B cell (primary cell): ENCODE results near the gene EMILIN3.

Experiments
- EZH2 ChIP-seq: IDR thresholded peaks from 2 replicates; pipeline ENCODE4 v1.6.1; 2012; ENCODE audit warnings: borderline replicate concordance, low read depth, mild to moderate bottlenecking, moderate library complexity, low read length; ENCODE audit not compliant: insufficient read depth, poor library complexity, severe bottlenecking
- TF ChIP-seq, protein P1 (sequence below): fragments of 200-600 bp; IDR thresholded peaks from one replicate; pipeline ENCODE4 v1.8.0; 2022; ENCODE audit warnings: antibody characterized with exemption, mild to moderate bottlenecking

DNA sequence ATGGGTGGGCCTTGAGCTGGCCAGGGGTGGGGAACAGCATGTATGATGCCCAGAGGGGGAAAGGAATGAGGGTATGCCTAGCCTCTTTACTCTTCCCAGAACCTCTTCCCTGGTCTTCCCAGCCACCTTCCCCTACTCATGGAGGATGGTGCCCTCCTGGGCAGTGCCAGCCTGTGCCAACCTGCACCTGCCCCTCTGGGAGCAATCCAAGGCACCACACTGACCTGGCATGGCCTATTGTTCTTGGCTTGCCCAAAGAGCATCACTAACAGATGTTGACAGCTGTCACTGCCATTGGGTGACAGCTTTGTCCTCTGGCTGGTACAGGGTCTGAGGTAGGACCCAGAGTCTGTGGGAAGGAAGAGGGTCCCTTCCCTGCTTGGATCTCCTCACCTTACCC is 13.1 kb downstream of the EMILIN3 start:
- TF ChIP-seq, protein P1, sequence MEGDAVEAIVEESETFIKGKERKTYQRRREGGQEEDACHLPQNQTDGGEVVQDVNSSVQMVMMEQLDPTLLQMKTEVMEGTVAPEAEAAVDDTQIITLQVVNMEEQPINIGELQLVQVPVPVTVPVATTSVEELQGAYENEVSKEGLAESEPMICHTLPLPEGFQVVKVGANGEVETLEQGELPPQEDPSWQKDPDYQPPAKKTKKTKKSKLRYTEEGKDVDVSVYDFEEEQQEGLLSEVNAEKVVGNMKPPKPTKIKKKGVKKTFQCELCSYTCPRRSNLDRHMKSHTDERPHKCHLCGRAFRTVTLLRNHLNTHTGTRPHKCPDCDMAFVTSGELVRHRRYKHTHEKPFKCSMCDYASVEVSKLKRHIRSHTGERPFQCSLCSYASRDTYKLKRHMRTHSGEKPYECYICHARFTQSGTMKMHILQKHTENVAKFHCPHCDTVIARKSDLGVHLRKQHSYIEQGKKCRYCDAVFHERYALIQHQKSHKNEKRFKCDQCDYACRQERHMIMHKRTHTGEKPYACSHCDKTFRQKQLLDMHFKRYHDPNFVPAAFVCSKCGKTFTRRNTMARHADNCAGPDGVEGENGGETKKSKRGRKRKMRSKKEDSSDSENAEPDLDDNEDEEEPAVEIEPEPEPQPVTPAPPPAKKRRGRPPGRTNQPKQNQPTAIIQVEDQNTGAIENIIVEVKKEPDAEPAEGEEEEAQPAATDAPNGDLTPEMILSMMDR, result no peak
- TF ChIP-seq EZH2, result no peak
